ENCODE results near the gene CMTM3. TPM values are rescaled to one million over a fixed set of nuclear protein-coding genes. Genes with fewer than 3 reads are reported as not detected.
"Not testable (repeated sequence)": the region's sequence is repeated elsewhere in the genome, so short reads cannot be mapped to it uniquely, and the experiment has no call there.

CMTM3 gene
- total RNA-seq, 1 experiment from 2014 or later = 18.6 TPM

GRCh38 chr16:66629856-66630255 is 25.4 kb downstream of the CMTM3 start:
- Histone ChIP-seq H3K36me3 (replicated peaks; ENCODE audit: control insufficient read depth, insufficient read depth, low read length) (peaks cover 1% of the 10 kb centered on the region), H3K4me3 (ENCODE audit: insufficient read depth, low read depth, low read length) (no peak overlapping the region), H3K27me3 (ENCODE audit: control insufficient read depth, insufficient read depth, low read length) (no peaks in the 10 kb centered on the region)
- peak; percentile 8 for DNase-seq

GRCh38 chr16:66630561-66631260 is 26.2 kb downstream of the CMTM3 start:
- H3K4me3 ChIP-seq (ENCODE audit: insufficient read depth, low read depth, low read length); H3K36me3 ChIP-seq (replicated peaks; ENCODE audit: control insufficient read depth, insufficient read depth, low read length); DNase-seq; H3K27me3 ChIP-seq (ENCODE audit: control insufficient read depth, insufficient read depth, low read length): not testable (repeated sequence)

- H3K36me3 ChIP-seq (replicated peaks; ENCODE audit: control insufficient read depth, insufficient read depth, low read length) = not testable (repeated sequence)
Measured at GRCh38 chr16:66631558-66631957, 27.1 kb downstream of the CMTM3 start.

GRCh38 chr16:66634527-66635196 is 30.2 kb downstream of the CMTM3 start:
- Histone ChIP-seq H3K27me3 (ENCODE audit: control insufficient read depth, insufficient read depth, low read length) (no peaks in the 10 kb centered on the region), H3K36me3 (replicated peaks; ENCODE audit: control insufficient read depth, insufficient read depth, low read length) (peaks cover 3% of the 10 kb centered on the region), H3K4me3 (ENCODE audit: insufficient read depth, low read depth, low read length) (no peak overlapping the region)
- DNase-seq = no peak

More at GRCh38 chr16:66631558-66631957, 27.1 kb downstream of the CMTM3 start:
- not testable (repeated sequence) for H3K4me3 ChIP-seq (ENCODE audit: insufficient read depth, low read depth, low read length); H3K27me3 ChIP-seq (ENCODE audit: control insufficient read depth, insufficient read depth, low read length); DNase-seq

GRCh38 chr16:66635406-66635805 is 30.9 kb downstream of the CMTM3 start:
- Histone ChIP-seq H3K27me3 (ENCODE audit: control insufficient read depth, insufficient read depth, low read length) (no peaks in the 10 kb centered on the region), H3K4me3 (ENCODE audit: insufficient read depth, low read depth, low read length) (no peak overlapping the region), H3K36me3 (replicated peaks; ENCODE audit: control insufficient read depth, insufficient read depth, low read length) (peaks cover 3% of the 10 kb centered on the region)
- no peak for DNase-seq

GRCh38 chr16:66636199-66636598 is 31.7 kb downstream of the CMTM3 start:
- H3K27me3 ChIP-seq (ENCODE audit: control insufficient read depth, insufficient read depth, low read length) = no peaks in the 10 kb centered on the region
- H3K36me3 ChIP-seq (replicated peaks; ENCODE audit: control insufficient read depth, insufficient read depth, low read length) = peaks cover 3% of the 10 kb centered on the region
- no peak for DNase-seq
- H3K4me3 ChIP-seq (ENCODE audit: insufficient read depth, low read depth, low read length) = no peak overlapping the region

- Histone ChIP-seq H3K27me3 (ENCODE audit: control insufficient read depth, insufficient read depth, low read length) (no peaks in the 10 kb centered on the region), H3K4me3 (ENCODE audit: insufficient read depth, low read depth, low read length) (no peak overlapping the region), H3K36me3 (replicated peaks; ENCODE audit: control insufficient read depth, insufficient read depth, low read length) (peaks cover 3% of the 10 kb centered on the region)
- DNase-seq = no peak
Measured at GRCh38 chr16:66637806-66638205, 33.3 kb downstream of the CMTM3 start.

GRCh38 chr16:66639091-66639885 is 34.8 kb downstream of the CMTM3 start:
- Histone ChIP-seq H3K4me3 (ENCODE audit: insufficient read depth, low read depth, low read length) (no peak overlapping the region), H3K27me3 (ENCODE audit: control insufficient read depth, insufficient read depth, low read length) (no peaks in the 10 kb centered on the region), H3K36me3 (replicated peaks; ENCODE audit: control insufficient read depth, insufficient read depth, low read length) (peaks cover 3% of the 10 kb centered on the region)
- DNase-seq = no peak

- Histone ChIP-seq H3K27me3 (ENCODE audit: control insufficient read depth, insufficient read depth, low read length) (no peaks in the 10 kb centered on the region), H3K36me3 (replicated peaks; ENCODE audit: control insufficient read depth, insufficient read depth, low read length) (no peaks in the 10 kb centered on the region; the same call in 1 of the 2 replicates), H3K4me3 (ENCODE audit: insufficient read depth, low read depth, low read length) (no peak overlapping the region)
- DNase-seq = no peak
Measured at GRCh38 chr16:66640724-66641314, 36.3 kb downstream of the CMTM3 start.

- no peak for DNase-seq
- Histone ChIP-seq H3K27me3 (ENCODE audit: control insufficient read depth, insufficient read depth, low read length) (no peaks in the 10 kb centered on the region), H3K36me3 (replicated peaks; ENCODE audit: control insufficient read depth, insufficient read depth, low read length) (no peaks in the 10 kb centered on the region), H3K4me3 (ENCODE audit: insufficient read depth, low read depth, low read length) (no peak overlapping the region)
Measured at GRCh38 chr16:66641387-66641786, 36.9 kb downstream of the CMTM3 start.

- no peak for DNase-seq
- H3K4me3 ChIP-seq (ENCODE audit: insufficient read depth, low read depth, low read length) = no peak overlapping the region
- no peaks in the 10 kb centered on the region for H3K36me3 ChIP-seq (replicated peaks; ENCODE audit: control insufficient read depth, insufficient read depth, low read length)
- H3K27me3 ChIP-seq (ENCODE audit: control insufficient read depth, insufficient read depth, low read length) = no peaks in the 10 kb centered on the region
Measured at GRCh38 chr16:66647866-66648265, 43.4 kb downstream of the CMTM3 start.

GRCh38 chr16:66649167-66649566 is 44.7 kb downstream of the CMTM3 start:
- H3K36me3 ChIP-seq (replicated peaks; ENCODE audit: control insufficient read depth, insufficient read depth, low read length) = no peaks in the 10 kb centered on the region
- DNase-seq = no peak
- no peaks in the 10 kb centered on the region for H3K27me3 ChIP-seq (ENCODE audit: control insufficient read depth, insufficient read depth, low read length)
- H3K4me3 ChIP-seq (ENCODE audit: insufficient read depth, low read depth, low read length) = no peak overlapping the region

- no peak for DNase-seq
Measured at GRCh38 chr16:66649636-66650205, 45.2 kb downstream of the CMTM3 start.

GRCh38 chr16:66650707-66651473 is 46.4 kb downstream of the CMTM3 start:
- peak; percentile 81 for DNase-seq
- H3K4me3 ChIP-seq (ENCODE audit: insufficient read depth, low read depth, low read length) = no peak overlapping the region
- no peaks in the 10 kb centered on the region for H3K27me3 ChIP-seq (ENCODE audit: control insufficient read depth, insufficient read depth, low read length)
- no peaks in the 10 kb centered on the region for H3K36me3 ChIP-seq (replicated peaks; ENCODE audit: control insufficient read depth, insufficient read depth, low read length)

More at GRCh38 chr16:66649636-66650205, 45.2 kb downstream of the CMTM3 start:
- no peaks in the 10 kb centered on the region for H3K36me3 ChIP-seq (replicated peaks; ENCODE audit: control insufficient read depth, insufficient read depth, low read length)
- H3K4me3 ChIP-seq (ENCODE audit: insufficient read depth, low read depth, low read length) = no peak overlapping the region
- no peaks in the 10 kb centered on the region for H3K27me3 ChIP-seq (ENCODE audit: control insufficient read depth, insufficient read depth, low read length)
